AG04449 (cell line): Measurements from ENCODE around the gene MAD1L1.

Experiments used
- CTCF ChIA-PET: fragments of 350-600 bp; formaldehyde crosslinking; extraction: SDS; loops from one replicate; lab custom pipeline; 2021; ENCODE audit warnings: antibody characterized with exemption; lab: Yijun Ruan, JAX
- POLR2A ChIA-PET: fragments of 400-600, 350-600 bp; formaldehyde crosslinking; extraction: SDS; loops from one replicate; lab custom pipeline; 2020; ENCODE audit warnings: antibody characterized with exemption, inconsistent platforms; lab: Yijun Ruan, JAX
- DNase-seq: peaks from one replicate; pipeline ENCODE4 v3.0.0-alpha.2; 2010; ENCODE audit warnings: low read depth, low spot score
- H3K4me3 ChIP-seq: 2 replicates; pipeline ENCODE4 v1.5.1; 2011; ENCODE audit warnings: low read depth, mild to moderate bottlenecking, control low read depth, low read length
- CTCF ChIP-seq: IDR thresholded peaks from one replicate; pipeline ENCODE4 v1.5.1; 2011; ENCODE audit warnings: mild to moderate bottlenecking, moderate library complexity, low read length, control low read depth, inconsistent platforms; ENCODE audit not compliant: insufficient read depth; ENCODE audit errors: missing control alignments

The MAD1L1 gene

DNA sequence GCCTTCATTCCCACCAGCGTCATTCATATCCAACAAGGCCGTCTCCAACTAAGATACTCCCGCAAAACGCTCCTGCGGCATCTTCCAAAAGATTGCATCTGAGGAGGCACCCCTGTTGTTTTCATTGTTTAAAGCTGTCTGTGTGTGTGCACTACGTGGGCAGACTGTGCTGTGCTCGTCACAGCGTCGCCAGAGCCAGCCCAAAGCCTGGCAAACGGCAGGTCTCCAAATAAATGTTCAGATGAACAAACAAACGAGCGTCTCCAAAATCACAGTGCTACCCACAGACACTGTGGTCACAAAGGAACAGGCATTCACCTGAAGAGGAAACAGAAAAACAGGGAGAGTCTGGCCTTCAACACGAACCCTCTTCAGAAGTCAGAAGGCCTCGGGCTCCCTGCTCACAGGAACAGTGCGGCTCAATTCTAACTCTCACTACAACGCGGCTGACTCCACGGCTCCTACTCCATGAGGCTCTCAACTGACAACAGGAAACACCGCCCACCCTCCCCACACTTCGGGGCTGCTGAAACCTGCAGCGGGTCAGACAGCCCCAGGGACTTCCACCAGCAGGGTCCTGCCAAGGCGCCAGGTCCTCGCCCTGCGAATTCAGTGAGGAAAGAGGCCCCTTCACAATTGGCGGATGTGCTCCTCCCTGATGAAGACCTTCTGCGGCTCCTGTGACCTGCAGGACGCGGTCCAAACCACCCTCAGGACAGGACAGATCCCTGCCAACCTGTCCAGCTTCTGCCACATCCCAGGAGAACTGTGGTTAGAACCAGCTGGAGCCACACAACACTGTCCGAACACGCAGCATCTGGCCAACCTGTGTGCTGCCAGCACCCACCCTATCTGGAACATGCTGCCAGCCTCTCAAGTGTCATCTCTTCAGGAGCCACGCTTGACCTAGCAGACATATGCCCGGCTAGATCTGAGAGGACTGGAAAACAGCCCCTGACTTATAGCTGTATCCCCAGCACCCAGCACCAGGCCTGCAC, 36.1 kb downstream of the MAD1L1 start:
- POLR2A ChIA-PET = no interaction called here
- TF ChIP-seq CTCF = no peak
- DNase-seq = no peak

GRCh38 chr7:2195400-2196246, 37.1 kb downstream of the MAD1L1 start:
- no peak for DNase-seq
- TF ChIP-seq CTCF = no peak
- ChIA-PET CTCF (interaction anchor here (0.7 to 3.1 kb wide), 20 partner anchors 8 to 617 kb away, joined by 3 to 14 read pairs (median 4); no protein-coding TSS in a partner anchor), POLR2A (no interaction called here)
- H3K4me3 ChIP-seq = no peak overlapping the region

More for the DNA sequence above, 36.1 kb downstream of the MAD1L1 start:
- CTCF ChIA-PET = interaction anchor here (0.8 to 3.1 kb wide), 5 partner anchors 11 to 618 kb away, joined by 3 to 14 read pairs (median 5); no protein-coding TSS in a partner anchor
- H3K4me3 ChIP-seq = no peak overlapping the region

DNA sequence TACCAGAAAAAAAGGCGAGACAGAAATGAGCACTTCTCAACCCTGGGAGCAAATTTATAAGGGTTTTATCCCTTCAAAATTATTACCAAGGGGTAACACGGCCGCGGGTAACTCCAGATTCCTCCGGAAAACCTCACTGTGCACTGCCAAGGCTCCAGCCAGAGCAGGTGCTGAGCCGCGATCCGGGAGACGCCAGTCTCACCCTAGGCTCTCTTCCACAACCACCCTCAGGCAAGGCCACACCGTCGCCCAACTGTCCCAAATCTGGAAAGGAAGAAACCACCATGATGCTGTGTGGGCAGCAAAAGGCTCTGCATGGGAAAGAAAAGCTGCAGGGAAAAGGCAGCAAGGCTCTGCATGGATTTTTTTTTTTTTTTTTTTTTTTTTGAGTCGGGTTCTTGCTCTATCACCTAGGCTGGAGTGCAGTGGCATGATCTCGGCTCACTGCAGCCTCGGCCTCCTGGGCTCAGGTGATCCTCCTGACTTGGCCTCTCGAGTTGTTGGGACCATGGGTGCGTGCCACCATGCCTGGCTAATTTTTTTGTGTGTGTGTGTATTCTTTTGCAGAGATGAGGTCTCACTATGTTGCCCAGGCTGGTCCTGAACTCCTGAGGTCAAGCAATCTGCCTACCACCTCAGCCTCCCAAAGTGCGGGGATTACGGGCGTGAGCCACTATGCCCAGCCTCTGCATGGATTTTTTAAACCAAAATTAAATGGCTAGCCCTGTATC, 39.0 kb downstream of the MAD1L1 start:
- no peak overlapping the region for H3K4me3 ChIP-seq
- POLR2A ChIA-PET = no interaction called here
- no peak for TF ChIP-seq CTCF
- DNase-seq = no peak
- CTCF ChIA-PET = interaction anchor here (0.8 to 1.8 kb wide), 3 partner anchors 10 to 90 kb away, joined by 3 to 7 read pairs (median 4); no protein-coding TSS in a partner anchor

GRCh38 chr7:2192831-2193534, 39.8 kb downstream of the MAD1L1 start:
- ChIA-PET CTCF (interaction anchor here (0.8 to 1.2 kb wide), 3 partner anchors 12 to 88 kb away, joined by 3 read pairs; no protein-coding TSS in a partner anchor), POLR2A (no interaction called here)
- TF ChIP-seq CTCF = no peak
- no peak for DNase-seq
- no peak overlapping the region for H3K4me3 ChIP-seq

GRCh38 chr7:2191016-2191415, 41.7 kb downstream of the MAD1L1 start:
- CTCF ChIA-PET = interaction anchor here (1.3 to 1.4 kb wide), 2 partner anchors 12 to 15 kb away, joined by 3 to 4 read pairs; no protein-coding TSS in a partner anchor
- no peak for DNase-seq
- H3K4me3 ChIP-seq = no peak overlapping the region
- TF ChIP-seq CTCF = no peak
- POLR2A ChIA-PET = interaction anchor here (0.6 kb wide), 1 partner anchor 170 kb away, joined by 3 read pairs; no protein-coding TSS in a partner anchor
